Panc1 (cell line): ENCODE data around the gene NT5DC1. TPM values are rescaled to one million over a fixed set of nuclear protein-coding genes. Genes with fewer than 3 reads are reported as not detected.

Experiments
- ATAC-seq: fragments of 200-7000 bp; cut with Tn5 transposase; 2 replicates; pipeline ENCODE4 v1.9.1; 2020; ENCODE audit warnings: mild to moderate bottlenecking, moderate library complexity
- BruUV-seq: library from RNA; stranded (reverse); fragments of 400-500 nt; replicated peaks from 2 replicates; lab custom pipeline; 2021; lab: Mats Ljungman, UMichigan
- CTCF ChIA-PET: fragments of 300-600 bp; sonication (Branson Sonifier 250); formaldehyde crosslinking; loops from one replicate; lab custom pipeline; 2022; ENCODE audit warnings: antibody characterized with exemption; lab: Charles Lee
- POLR2A ChIA-PET: fragments of 300-600 bp; sonication (Branson Sonifier 250); formaldehyde crosslinking; loops from one replicate; lab custom pipeline; 2022; ENCODE audit warnings: antibody characterized with exemption; lab: Charles Lee
- DNase-seq: peaks from one replicate; pipeline ENCODE4 v3.0.0-alpha.2; 2010; ENCODE audit warnings: low read depth, low spot score
- H3K27ac ChIP-seq: 2 replicates; pipeline ENCODE4 v1.5.1; 2011; ENCODE audit warnings: mild to moderate bottlenecking, low read length, inconsistent platforms
- H3K27me3 ChIP-seq: fragments of 200-500 bp; sonication (Bioruptor generic); 2 replicates; pipeline ENCODE4 v1.6.0; 2014; ENCODE audit warnings: low read length, inconsistent platforms; ENCODE audit not compliant: control insufficient read depth, insufficient read depth
- H3K36me3 ChIP-seq: fragments of 200-500 bp; sonication (Bioruptor generic); 2 replicates; pipeline ENCODE4 v1.5.1; 2014; ENCODE audit warnings: inconsistent platforms, mild to moderate bottlenecking, low read length, moderate library complexity; ENCODE audit not compliant: control insufficient read depth, insufficient read depth
- H3K4me1 ChIP-seq: 2 replicates; pipeline ENCODE4 v1.5.1; 2011; ENCODE audit warnings: inconsistent platforms, mild to moderate bottlenecking, low read length, moderate library complexity; ENCODE audit not compliant: control insufficient read depth, insufficient read depth
- H3K4me3 ChIP-seq, 2 experiments: 2 replicates each; pipeline ENCODE4 v1.5.1; 2011 to 2012; ENCODE audit warnings: low read depth in 2 of 2, low read length in 2 of 2, mild to moderate bottlenecking in 2 of 2, inconsistent platforms in 1 of 2, moderate library complexity in 1 of 2
- H3K9me3 ChIP-seq: fragments of 200-500 bp; sonication (Bioruptor generic); 2 replicates; pipeline ENCODE4 v1.5.1; 2014; ENCODE audit warnings: low read depth, mild to moderate bottlenecking, inconsistent platforms, low read length, moderate library complexity; ENCODE audit not compliant: control insufficient read depth, insufficient read depth
- CTCF ChIP-seq: fragments of 450-650 bp; IDR thresholded peaks from 2 replicates; pipeline ENCODE4 v1.5.1; 2017; ENCODE audit warnings: mild to moderate bottlenecking
- POLR2AphosphoS5 ChIP-seq: IDR thresholded peaks from 2 replicates; pipeline ENCODE4 v1.6.1; 2012; ENCODE audit warnings: mild to moderate bottlenecking, low read depth, low read length, moderate library complexity
- REST ChIP-seq, 2 experiments: IDR thresholded peaks; 2 replicates each; pipeline ENCODE4 v1.6.1; 2011 to 2012; ENCODE audit warnings: low read depth in 2 of 2, control low read depth in 1 of 2, low read length in 1 of 2, mild to moderate bottlenecking in 1 of 2, moderate library complexity in 1 of 2; ENCODE audit not compliant: insufficient read depth in 1 of 2
- SIN3A ChIP-seq: IDR thresholded peaks from 2 replicates; pipeline ENCODE4 v1.6.1; 2012; ENCODE audit warnings: low read depth, mild to moderate bottlenecking, low read length, moderate library complexity, borderline replicate concordance; ENCODE audit not compliant: insufficient read depth
- TCF7L2 ChIP-seq: IDR thresholded peaks from 2 replicates; pipeline ENCODE4 v1.6.1; 2011; ENCODE audit warnings: mild to moderate bottlenecking, low read depth, low read length, inconsistent platforms
- in situ Hi-C: cut with HindIII; loops from 2 replicates; pipeline ENCODE4 v1.10.0; 2016; ENCODE audit warnings: low sequenced_read_pairs, low pct_unique_long_range_greater_than_20kb
- intact Hi-C: fragments of 100-400 bp; cut with micrococcal nuclease; formaldehyde crosslinking; loops from one replicate; pipeline ENCODE4 v1.10.0; 2022; ENCODE audit not compliant: unreplicated experiment
- total RNA-seq: library from RNA; stranded (reverse); gene quantifications from one replicate; pipeline ENCODE4 v1.2.1, GENCODE V29; 2021; ENCODE audit not compliant: unreplicated experiment

Gene NT5DC1
- total RNA-seq, 1 experiment from 2014 or later: 79.1 TPM

- BruUV-seq: no TSS peak
- POLR2A ChIA-PET: no interaction called here
- no peak for DNase-seq
These were observed 146.6 kb downstream of the NT5DC1 start for GRCh38 chr6:116247285-116247684.

GRCh38 chr6:116248577-116248976 is 147.9 kb downstream of the NT5DC1 start:
- TF ChIP-seq CTCF: no peak
- no peak for TF ChIP-seq SIN3A
- TF ChIP-seq TCF7L2: no peak
- no peak for TF ChIP-seq POLR2AphosphoS5
- TF ChIP-seq REST (IDR thresholded peaks at IDR 0.05; ENCODE audit: insufficient read depth in 1 of 2, low read depth in 2 of 2, low read length in 1 of 2): no peak
- ChIA-PET CTCF (no interaction called here), POLR2A (no interaction called here)
- no peak overlapping the region for H3K4me3 ChIP-seq
- no peaks in the 10 kb centered on the region for H3K9me3 ChIP-seq
- intact Hi-C loops (no loop called here), in situ Hi-C loops (no loop called here)
- peaks cover 5% of the 10 kb centered on the region; the same call in 1 of the 2 replicates for H3K36me3 ChIP-seq
- no peak overlapping the region for H3K27ac ChIP-seq
- DNase-seq (no peak), ATAC-seq (no peak)
- H3K4me1 ChIP-seq: peaks cover 21% of the 10 kb centered on the region
- no peaks in the 10 kb centered on the region for H3K27me3 ChIP-seq
- no TSS peak for BruUV-seq

More at GRCh38 chr6:116247285-116247684, 146.6 kb downstream of the NT5DC1 start:
- in situ Hi-C loops: no loop called here
- Histone ChIP-seq H3K4me3 (no peak overlapping the region), H3K27ac (no peak overlapping the region), H3K27me3 (no peaks in the 10 kb centered on the region), H3K4me1 (peaks cover 13% of the 10 kb centered on the region), H3K9me3 (no peaks in the 10 kb centered on the region), H3K36me3 (0 out of 2 replicates have a peak, but pooled peaks cover 5% of the 10 kb centered on the region)
- ATAC-seq: no peak
- CTCF ChIA-PET: no interaction called here
- intact Hi-C loops: no loop called here
- TF ChIP-seq POLR2AphosphoS5: no peak
- TF ChIP-seq REST (IDR thresholded peaks at IDR 0.05; ENCODE audit: insufficient read depth in 1 of 2, low read depth in 2 of 2, low read length in 1 of 2): no peak
- no peak for TF ChIP-seq TCF7L2
- TF ChIP-seq SIN3A: no peak
- TF ChIP-seq CTCF: no peak
